Lower leg skin (tissue), 3 donors: ENCODE data around the gene NTN4.

Experiments
- CTCF ChIP-seq, 3 donors: fragments of 450-650 bp; IDR thresholded peaks; one replicate each; pipeline ENCODE4 v1.5.1; 2016; ENCODE audit warnings: antibody characterized with exemption in 3 of 3, mild to moderate bottlenecking in 3 of 3, moderate library complexity in 2 of 3
- POLR2A ChIP-seq, 2 donors: fragments of 450-650 bp; IDR thresholded peaks; one replicate each; pipeline ENCODE4 v1.6.1; 2016 to 2017; ENCODE audit warnings: antibody characterized with exemption in 2 of 2, mild to moderate bottlenecking in 1 of 2, moderate library complexity in 1 of 2

- TF ChIP-seq CTCF (IDR thresholded peaks at IDR 0.05) (no peak), POLR2A (IDR thresholded peaks at IDR 0.05) (no peak)
Measured at GRCh38 chr12:95837240-95838038, 46.9 kb upstream of the NTN4 start.
